Measurements from ENCODE around the gene NIN.
"Not testable (repeated sequence)": the region's sequence is repeated elsewhere in the genome, so short reads cannot be mapped to it uniquely, and the experiment has no call there.

The NIN gene

GRCh38 chr14:50816395-50817047 is 14.4 kb downstream of the NIN start:
- no peak for DNase-seq

- not testable (repeated sequence) for DNase-seq
Measured at GRCh38 chr14:50815526-50815925, 15.4 kb downstream of the NIN start.

GRCh38 chr14:50815058-50815457 is 15.9 kb downstream of the NIN start:
- not testable (repeated sequence) for DNase-seq

GRCh38 chr14:50814161-50814560 is 16.8 kb downstream of the NIN start:
- DNase-seq: no peak

GRCh38 chr14:50813544-50813863 is 17.5 kb downstream of the NIN start:
- no peak for DNase-seq

GRCh38 chr14:50812856-50813543 is 18.0 kb downstream of the NIN start:
- no peak for DNase-seq

- DNase-seq: no peak
Measured at GRCh38 chr14:50812180-50812579, 18.8 kb downstream of the NIN start.

GRCh38 chr14:50808053-50808452 is 22.9 kb downstream of the NIN start:
- DNase-seq: no peak

GRCh38 chr14:50806241-50806933 is 24.6 kb downstream of the NIN start:
- no peak for DNase-seq

GRCh38 chr14:50805396-50805795 is 25.6 kb downstream of the NIN start:
- no peak for DNase-seq

GRCh38 chr14:50804181-50804721 is 26.7 kb downstream of the NIN start:
- DNase-seq: no peak

GRCh38 chr14:50801706-50802105 is 29.3 kb downstream of the NIN start:
- DNase-seq: no peak

- no peak for DNase-seq
Measured at GRCh38 chr14:50800032-50800431, 30.9 kb downstream of the NIN start.

- no peak for DNase-seq
Measured at GRCh38 chr14:50798048-50798421, 32.9 kb downstream of the NIN start.

GRCh38 chr14:50797250-50798047 is 33.5 kb downstream of the NIN start:
- DNase-seq: no peak

GRCh38 chr14:50796390-50796789 is 34.6 kb downstream of the NIN start:
- no peak for DNase-seq

- no peak for DNase-seq
Measured at GRCh38 chr14:50795909-50796308, 35.1 kb downstream of the NIN start.

- no peak for DNase-seq
Measured at GRCh38 chr14:50795142-50795541, 35.8 kb downstream of the NIN start.

- no peak for DNase-seq
Measured at GRCh38 chr14:50794068-50794645, 36.8 kb downstream of the NIN start.

GRCh38 chr14:50792634-50793068 is 38.3 kb downstream of the NIN start:
- no peak for DNase-seq

GRCh38 chr14:50792051-50792477 is 38.9 kb downstream of the NIN start:
- DNase-seq: no peak

- DNase-seq: no peak
Measured at GRCh38 chr14:50791201-50791600, 39.8 kb downstream of the NIN start.

GRCh38 chr14:50790589-50790988 is 40.4 kb downstream of the NIN start:
- no peak for DNase-seq
